HepG2 (cell line): ENCODE results near the gene BAG5. TPM values are rescaled to one million over a fixed set of nuclear protein-coding genes. Genes with fewer than 3 reads are reported as not detected.

Source experiments
- BRCA1 ChIP-seq: sonication (generic); formaldehyde crosslinking; IDR thresholded peaks from 2 replicates; pipeline ENCODE4 v1.4.0; 2020; ENCODE audit warnings: missing genetic modification reagents
- CBFB ChIP-seq: sonication (generic); formaldehyde crosslinking; IDR thresholded peaks from 2 replicates; pipeline ENCODE4 v1.4.0; 2020; ENCODE audit warnings: missing genetic modification reagents
- CBX2 ChIP-seq, 2 experiments: fragments of 200-600 bp in 1 of 2; sonication (generic); formaldehyde crosslinking in 1 of 2; IDR thresholded peaks; 2 replicates each; pipeline versions ENCODE4 v1.7.0 to v1.8.1; 2018 to 2022; ENCODE audit warnings: low read depth in 2 of 2, low read length in 1 of 2, mild to moderate bottlenecking in 1 of 2, missing genetic modification reagents in 1 of 2
- KAT8 ChIP-seq: IDR thresholded peaks from 2 replicates; pipeline ENCODE4 v1.6.1; 2016; ENCODE audit warnings: missing genetic modification reagents, missing compliant biosample characterization
- MAFF ChIP-seq: IDR thresholded peaks from 2 replicates; pipeline ENCODE4 v1.6.1; 2011; ENCODE audit warnings: low read depth, low read length, improper control_type of control experiment
- MEF2D ChIP-seq: sonication (generic); formaldehyde crosslinking; IDR thresholded peaks from 2 replicates; pipeline ENCODE4 v1.5.1; 2020; ENCODE audit warnings: mild to moderate bottlenecking, missing genetic modification reagents
- NONO ChIP-seq, 2 experiments: fragments of 450-650 bp in 1 of 2; sonication (generic) in 1 of 2; formaldehyde crosslinking in 1 of 2; IDR thresholded peaks in 1 of 2; conservative IDR thresholded peaks in 1 of 2; 2 replicates each; pipeline versions ENCODE4 v1.6.1 to v1.8.0; 2017 to 2022; ENCODE audit warnings: mild to moderate bottlenecking in 1 of 2, missing genetic modification reagents in 1 of 2, moderate library complexity in 1 of 2
- NR2F1 ChIP-seq, 2 experiments: fragments of 450-650 bp in 1 of 2; formaldehyde crosslinking in 1 of 2; IDR thresholded peaks; 2 replicates each; pipeline versions ENCODE4 v1.5.0 to v1.6.1; 2016 to 2020; ENCODE audit warnings: mild to moderate bottlenecking in 1 of 2, missing compliant biosample characterization in 1 of 2, missing genetic modification reagents in 1 of 2, moderate library complexity in 1 of 2
- XRCC5 ChIP-seq: fragments of 200-400 bp; formaldehyde crosslinking; optimal IDR thresholded peaks from 2 replicates; pipeline ENCODE3; 2017; ENCODE audit warnings: mild to moderate bottlenecking, low read length
- YEATS2 ChIP-seq: sonication (generic); formaldehyde crosslinking; IDR thresholded peaks from 2 replicates; pipeline ENCODE4 v1.4.0; 2020; ENCODE audit warnings: missing genetic modification reagents, borderline replicate concordance
- ZFAT ChIP-seq: sonication (generic); formaldehyde crosslinking; conservative IDR thresholded peaks from 2 replicates; pipeline ENCODE4 v1.8.1; 2023; ENCODE audit warnings: missing genetic modification reagents, inconsistent platforms
- ZNF33A ChIP-seq: sonication (generic); formaldehyde crosslinking; IDR thresholded peaks from 2 replicates; pipeline ENCODE4 v1.5.1; 2020; ENCODE audit warnings: missing genetic modification reagents, mild to moderate bottlenecking, moderate library complexity, borderline replicate concordance
- ZNF34 ChIP-seq: sonication (generic); formaldehyde crosslinking; IDR thresholded peaks from 2 replicates; pipeline ENCODE4 v1.4.0; 2020; ENCODE audit warnings: mild to moderate bottlenecking, missing genetic modification reagents, borderline replicate concordance
- ZNF343 ChIP-seq: sonication (generic); formaldehyde crosslinking; IDR thresholded peaks from 2 replicates; pipeline ENCODE4 v1.4.0; 2020; ENCODE audit warnings: mild to moderate bottlenecking, missing genetic modification reagents
- ZNF367 ChIP-seq: sonication (generic); formaldehyde crosslinking; IDR thresholded peaks from 2 replicates; pipeline ENCODE4 v1.4.0; 2020; ENCODE audit warnings: missing genetic modification reagents, borderline replicate concordance
- ZNF550 ChIP-seq: sonication (generic); formaldehyde crosslinking; IDR thresholded peaks from 2 replicates; pipeline ENCODE4 v1.4.0; 2020; ENCODE audit warnings: mild to moderate bottlenecking, missing genetic modification reagents, borderline replicate concordance
- ZNF570 ChIP-seq: sonication (generic); formaldehyde crosslinking; IDR thresholded peaks from 2 replicates; pipeline ENCODE4 v1.4.0; 2020; ENCODE audit warnings: mild to moderate bottlenecking, missing genetic modification reagents, borderline replicate concordance
- ZNF572 ChIP-seq: sonication (generic); formaldehyde crosslinking; IDR thresholded peaks from 2 replicates; pipeline ENCODE4 v1.5.1; 2020; ENCODE audit warnings: mild to moderate bottlenecking, missing genetic modification reagents
- ZNF607 ChIP-seq: sonication (generic); formaldehyde crosslinking; IDR thresholded peaks from 2 replicates; pipeline ENCODE4 v1.5.1; 2020; ENCODE audit warnings: missing genetic modification reagents, mild to moderate bottlenecking, borderline replicate concordance
- ZNF614 ChIP-seq: IDR thresholded peaks from 2 replicates; pipeline ENCODE4 v1.6.1; 2018; ENCODE audit warnings: missing biosample characterization, missing genetic modification reagents, inconsistent platforms, borderline replicate concordance
- ZNF619 ChIP-seq: sonication (generic); formaldehyde crosslinking; IDR thresholded peaks from 2 replicates; pipeline ENCODE4 v1.4.0; 2020; ENCODE audit warnings: mild to moderate bottlenecking, missing genetic modification reagents
- ZNF672 ChIP-seq: sonication (generic); formaldehyde crosslinking; IDR thresholded peaks from 2 replicates; pipeline ENCODE4 v1.8.1; 2022; ENCODE audit warnings: missing genetic modification reagents
- polyA plus RNA-seq, 8 experiments: library from polyadenylated mRNA; depleted of rRNA in 3 of 8; stranded (reverse) in 7 of 8; unstranded in 1 of 8; fragments of >200 nt; fragmentation: Illumina TruSeq in 4 of 8; extraction: Trizol in 4 of 8; gene quantifications; 2 replicates each; pipeline versions ENCODE4 v1.2.1 to v1.2.3, GENCODE V29; 2011 to 2016; ENCODE audit warnings: low read depth in 4 of 8, missing spikeins in 1 of 8, mixed read lengths in 1 of 8; ENCODE audit not compliant: insufficient read depth in 1 of 8
- total RNA-seq, 5 experiments: library from RNA; depleted of rRNA; stranded (reverse); fragments of >200 nt; fragmentation: Illumina TruSeq; extraction: Trizol; gene quantifications; 2 replicates each; pipeline ENCODE4 v1.2.3, GENCODE V29; 2016; ENCODE audit warnings: low read depth in 1 of 5
- TF ChIP-seq, protein P1 (sequence below): sonication (generic); formaldehyde crosslinking; IDR thresholded peaks from 2 replicates; pipeline ENCODE4 v1.8.1; 2023; ENCODE audit warnings: missing genetic modification reagents, inconsistent platforms, borderline replicate concordance
- TF ChIP-seq, protein P2 (sequence below): sonication (generic); formaldehyde crosslinking; IDR thresholded peaks from 2 replicates; pipeline ENCODE4 v1.5.0; 2020; ENCODE audit warnings: mild to moderate bottlenecking, low read depth, missing genetic modification reagents, borderline replicate concordance
- TF ChIP-seq, protein P3 (sequence below): sonication (generic); formaldehyde crosslinking; conservative IDR thresholded peaks from 2 replicates; pipeline ENCODE4 v1.4.0; 2020; ENCODE audit warnings: missing genetic modification reagents
- TF ChIP-seq, protein P4 (sequence below): sonication (generic); formaldehyde crosslinking; IDR thresholded peaks from 2 replicates; pipeline ENCODE4 v1.5.0; 2020; ENCODE audit warnings: missing genetic modification reagents

BAG5 gene
- total and polyA plus RNA-seq, 2 of the 13 experiments (the other 11 are each of a cell fraction or from before 2014, with no cell fraction given), result 3.5 to 21.0 TPM

DNA sequence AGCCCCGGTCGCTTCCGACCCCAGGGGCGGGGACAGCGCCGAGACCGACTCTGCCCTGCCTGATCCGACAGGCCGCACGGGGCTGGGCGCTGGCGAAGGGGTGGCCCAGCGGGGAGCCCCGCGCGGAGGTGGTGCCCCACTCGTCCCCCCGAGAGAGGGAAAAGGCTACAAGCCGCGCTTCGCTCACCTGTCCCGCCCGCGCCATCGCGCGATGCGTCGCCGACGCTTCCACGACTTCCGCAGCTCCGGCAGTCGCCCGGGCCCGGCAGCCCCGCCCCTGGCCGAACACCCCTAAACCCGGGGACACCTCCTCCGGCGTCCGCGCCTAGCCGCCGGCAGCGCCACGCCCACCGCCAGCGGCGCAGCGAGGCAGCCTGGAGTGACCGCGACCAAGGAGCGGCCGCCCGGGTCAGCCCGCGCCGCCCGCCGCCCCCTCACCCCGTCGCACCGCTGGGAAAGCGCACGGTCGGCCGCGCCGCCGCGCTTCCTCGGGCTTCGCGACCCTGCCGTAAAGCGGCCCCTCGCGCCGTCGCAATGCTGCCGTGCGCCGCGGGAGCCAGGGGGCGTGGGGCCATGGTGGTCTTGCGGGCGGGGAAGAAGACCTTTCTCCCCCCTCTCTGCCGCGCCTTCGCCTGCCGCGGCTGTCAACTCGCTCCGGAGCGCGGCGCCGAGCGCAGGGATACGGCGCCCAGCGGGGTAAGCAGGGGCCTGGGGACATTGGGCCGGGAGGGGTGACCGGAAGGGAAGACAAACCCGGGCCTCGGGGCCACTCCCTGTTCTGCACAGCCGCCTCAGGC, at the start of gene BAG5, which contains the start of gene COA8 (continued):
- TF ChIP-seq BRCA1 (CRISPR knock-in tag), result 0 out of 2 replicates have a peak, but pooled peaks have one; percentile 24
- no peak for TF ChIP-seq NR2F1 (CRISPR knock-in tag; IDR thresholded peaks at IDR 0.05)
- TF ChIP-seq ZNF550, result 0 out of 2 replicates have a peak, but pooled peaks have one; percentile 61
- no peak for TF ChIP-seq ZNF570 (CRISPR knock-in tag)
- no peak for TF ChIP-seq ZNF607
- TF ChIP-seq XRCC5, result peak; percentile 26
- TF ChIP-seq, protein P1, sequence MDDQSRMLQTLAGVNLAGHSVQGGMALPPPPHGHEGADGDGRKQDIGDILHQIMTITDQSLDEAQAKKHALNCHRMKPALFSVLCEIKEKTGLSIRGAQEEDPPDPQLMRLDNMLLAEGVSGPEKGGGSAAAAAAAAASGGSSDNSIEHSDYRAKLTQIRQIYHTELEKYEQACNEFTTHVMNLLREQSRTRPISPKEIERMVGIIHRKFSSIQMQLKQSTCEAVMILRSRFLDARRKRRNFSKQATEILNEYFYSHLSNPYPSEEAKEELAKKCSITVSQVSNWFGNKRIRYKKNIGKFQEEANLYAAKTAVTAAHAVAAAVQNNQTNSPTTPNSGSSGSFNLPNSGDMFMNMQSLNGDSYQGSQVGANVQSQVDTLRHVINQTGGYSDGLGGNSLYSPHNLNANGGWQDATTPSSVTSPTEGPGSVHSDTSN (CRISPR knock-in tag), result peak; percentile 31; the same call in 1 of the 2 replicates
- no peak for TF ChIP-seq MEF2D (CRISPR knock-in tag)
- TF ChIP-seq ZNF614, result no peak
- no peak for TF ChIP-seq ZNF619 (CRISPR knock-in tag)
- TF ChIP-seq, protein P2, sequence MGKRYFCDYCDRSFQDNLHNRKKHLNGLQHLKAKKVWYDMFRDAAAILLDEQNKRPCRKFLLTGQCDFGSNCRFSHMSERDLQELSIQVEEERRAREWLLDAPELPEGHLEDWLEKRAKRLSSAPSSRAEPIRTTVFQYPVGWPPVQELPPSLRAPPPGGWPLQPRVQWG (CRISPR knock-in tag), result no peak
- TF ChIP-seq ZNF34 (CRISPR knock-in tag), result 0 out of 2 replicates have a peak, but pooled peaks have one; percentile 11
- TF ChIP-seq NONO (IDR thresholded peaks at IDR 0.05), result no peak
- TF ChIP-seq NONO (CRISPR knock-in tag; conservative IDR thresholded peaks at IDR 0.05), result no peak
- TF ChIP-seq ZNF33A (CRISPR knock-in tag), result no peak
- TF ChIP-seq CBFB (CRISPR knock-in tag), result peak; percentile 69; the same call in 1 of the 2 replicates
- TF ChIP-seq, protein P3, sequence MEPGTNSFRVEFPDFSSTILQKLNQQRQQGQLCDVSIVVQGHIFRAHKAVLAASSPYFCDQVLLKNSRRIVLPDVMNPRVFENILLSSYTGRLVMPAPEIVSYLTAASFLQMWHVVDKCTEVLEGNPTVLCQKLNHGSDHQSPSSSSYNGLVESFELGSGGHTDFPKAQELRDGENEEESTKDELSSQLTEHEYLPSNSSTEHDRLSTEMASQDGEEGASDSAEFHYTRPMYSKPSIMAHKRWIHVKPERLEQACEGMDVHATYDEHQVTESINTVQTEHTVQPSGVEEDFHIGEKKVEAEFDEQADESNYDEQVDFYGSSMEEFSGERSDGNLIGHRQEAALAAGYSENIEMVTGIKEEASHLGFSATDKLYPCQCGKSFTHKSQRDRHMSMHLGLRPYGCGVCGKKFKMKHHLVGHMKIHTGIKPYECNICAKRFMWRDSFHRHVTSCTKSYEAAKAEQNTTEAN, result no peak; the same call in none of the 2 replicates
- peak; percentile 9; the same call in 1 of the 2 replicates for TF ChIP-seq ZNF367 (CRISPR knock-in tag)
- peak; percentile 93 for TF ChIP-seq KAT8
- TF ChIP-seq, protein P4, sequence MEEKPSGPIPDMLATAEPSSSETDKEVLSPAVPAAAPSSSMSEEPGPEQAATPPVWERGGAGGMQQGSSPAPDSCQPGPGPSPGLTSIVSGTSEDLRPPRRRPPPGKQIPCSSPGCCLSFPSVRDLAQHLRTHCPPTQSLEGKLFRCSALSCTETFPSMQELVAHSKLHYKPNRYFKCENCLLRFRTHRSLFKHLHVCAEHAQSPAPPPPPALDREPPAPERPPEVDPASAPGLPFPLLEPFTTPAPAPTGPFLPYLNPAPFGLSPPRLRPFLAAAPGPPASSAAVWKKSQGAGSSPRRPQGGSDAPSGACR (CRISPR knock-in tag), result no peak
- TF ChIP-seq ZNF672 (CRISPR knock-in tag), result no peak
- no peak for TF ChIP-seq YEATS2 (CRISPR knock-in tag)
- no peak for TF ChIP-seq CBX2 (IDR thresholded peaks at IDR 0.05; ENCODE audit: low read depth, low read length)
- TF ChIP-seq CBX2 (CRISPR knock-in tag; IDR thresholded peaks at IDR 0.05; ENCODE audit: low read depth), result no peak
- TF ChIP-seq ZNF572 (CRISPR knock-in tag), result no peak
- TF ChIP-seq ZNF343 (CRISPR knock-in tag), result 0 out of 2 replicates have a peak, but pooled peaks have one; percentile 46
- no peak for TF ChIP-seq ZFAT (CRISPR knock-in tag)
- TF ChIP-seq MAFF, result no peak
